Breast epithelium (tissue), 4 donors: ENCODE data around the gene BCL3. TPM values are rescaled to one million over a fixed set of nuclear protein-coding genes. Genes with fewer than 3 reads are reported as not detected.
A peak's percentile ranks its signal among the peaks of the same experiment; 100 is the strongest.

Experiments
- DNase-seq, 2 donors: peaks; one replicate each; pipeline ENCODE4 v3.0.0-alpha.2; 2019; ENCODE audit warnings: low spot score in 2 of 2
- H3K27ac ChIP-seq, 2 donors: fragments of 200-600 bp; sonication (generic) in 1 of 2; one replicate each; pipeline ENCODE4 v1.5.1; 2016 to 2019; ENCODE audit warnings: mild to moderate bottlenecking in 1 of 2
- H3K27me3 ChIP-seq, 2 donors: fragments of 200-600 bp; sonication (generic) in 1 of 2; one replicate each; pipeline versions ENCODE4 v1.5.1 to v1.6.0; 2017 to 2019; ENCODE audit warnings: control low read depth in 1 of 2, mild to moderate bottlenecking in 1 of 2
- H3K36me3 ChIP-seq: fragments of 200-600 bp; one replicate; pipeline ENCODE4 v1.5.1; 2019
- H3K4me1 ChIP-seq, 2 donors: fragments of 200-600 bp; sonication (generic); one replicate each; pipeline ENCODE4 v1.5.1; 2016 to 2019; ENCODE audit warnings: control low read depth in 1 of 2
- H3K4me3 ChIP-seq, 3 donors: fragments of 200-600 bp; sonication (generic); 1 replicate in 2 of 3; 2 replicates in 1 of 3; pipeline ENCODE4 v1.5.1; 2016 to 2019; ENCODE audit warnings: mild to moderate bottlenecking in 3 of 3, moderate library complexity in 2 of 3
- H3K9me3 ChIP-seq, 2 donors: fragments of 200-600 bp; sonication (generic) in 1 of 2; one replicate each; pipeline ENCODE4 v1.5.1; 2016 to 2019; ENCODE audit warnings: control low read depth in 1 of 2
- CTCF ChIP-seq, 3 donors: fragments of 450-650 bp; IDR thresholded peaks; one replicate each; pipeline ENCODE4 v1.5.1; 2016 to 2017; ENCODE audit warnings: antibody characterized with exemption in 3 of 3, mild to moderate bottlenecking in 3 of 3, moderate library complexity in 3 of 3
- POLR2A ChIP-seq: fragments of 450-650 bp; IDR thresholded peaks from one replicate; pipeline ENCODE4 v1.6.1; 2016; ENCODE audit warnings: antibody characterized with exemption, mild to moderate bottlenecking, moderate library complexity
- POLR2AphosphoS5 ChIP-seq, 3 donors: sonication (generic); formaldehyde crosslinking; IDR thresholded peaks; one replicate each; pipeline ENCODE4 v1.6.1; 2017; ENCODE audit warnings: antibody characterized with exemption in 3 of 3
- intact Hi-C: fragments of 100-400 bp; cut with DNase I; formaldehyde crosslinking; loops from one replicate; pipeline ENCODE4 v1.15.1; 2023; ENCODE audit warnings: low total_unique reads
- total RNA-seq, 3 donors: library from RNA; depleted of rRNA; stranded (reverse); fragments of >200 nt; gene quantifications; one replicate each; pipeline ENCODE4 v1.1.0, GENCODE V29; 2016

BCL3 gene
- total RNA-seq, 3 donors from 2014 or later = 4.3 to 37.6 (median 34.4) TPM

GRCh38 chr19:44710483-44710882 is 38.0 kb upstream of the BCL3 start:
- no peak for TF ChIP-seq POLR2A
- no peak overlapping the region for H3K27ac ChIP-seq
- no peaks in the 10 kb centered on the region for H3K4me1 ChIP-seq
- intact Hi-C loops = loop anchor here (1.0 kb wide), 1 partner anchor 26 kb away; no protein-coding TSS in a partner anchor
- H3K36me3 ChIP-seq = no peaks in the 10 kb centered on the region
- H3K27me3 ChIP-seq = no peaks in the 10 kb centered on the region
- no peak for DNase-seq
- peaks cover 6 to 11% of the 10 kb centered on the region in 2 donors for H3K9me3 ChIP-seq
- no peak overlapping the region for H3K4me3 ChIP-seq

GRCh38 chr19:44712864-44713515 is 35.5 kb upstream of the BCL3 start:
- intact Hi-C loops = no loop called here
- TF ChIP-seq POLR2AphosphoS5 (IDR thresholded peaks at IDR 0.05) (no peak), POLR2A (no peak), CTCF (IDR thresholded peaks at IDR 0.05) (no peak)
- Histone ChIP-seq H3K4me1 (no peaks in the 10 kb centered on the region), H3K36me3 (no peaks in the 10 kb centered on the region), H3K9me3 (peaks cover 6 to 13% of the 10 kb centered on the region in 2 donors), H3K27ac (no peak overlapping the region), H3K4me3 (no peak overlapping the region), H3K27me3 (no peaks in the 10 kb centered on the region)
- no peak for DNase-seq

- Histone ChIP-seq H3K4me1 (peaks cover 0 to 14% of the 10 kb centered on the region in 2 donors), H3K4me3 (no peak overlapping the region), H3K27me3 (no peaks in the 10 kb centered on the region), H3K9me3 (peaks cover 6 to 13% of the 10 kb centered on the region in 2 donors), H3K36me3 (no peaks in the 10 kb centered on the region), H3K27ac (no peak overlapping the region)
- intact Hi-C loops = loop anchor here (5.0 kb wide), 1 partner anchor 58 kb away; no protein-coding TSS in a partner anchor
- no peak for DNase-seq
- no peak for TF ChIP-seq POLR2A
- TF ChIP-seq POLR2AphosphoS5 (IDR thresholded peaks at IDR 0.05) = no peak
- TF ChIP-seq CTCF (IDR thresholded peaks at IDR 0.05) = no peak
These were observed 33.8 kb upstream of the BCL3 start for GRCh38 chr19:44714597-44715169.

GRCh38 chr19:44717603-44718002 is 30.9 kb upstream of the BCL3 start:
- no peaks in the 10 kb centered on the region for H3K27me3 ChIP-seq
- no peak for TF ChIP-seq CTCF (IDR thresholded peaks at IDR 0.05)
- TF ChIP-seq POLR2AphosphoS5 (IDR thresholded peaks at IDR 0.05) = no peak
- no peak for TF ChIP-seq POLR2A
- H3K9me3 ChIP-seq = peaks cover 6 to 13% of the 10 kb centered on the region in 2 donors
- H3K4me1 ChIP-seq = peaks cover 0 to 14% of the 10 kb centered on the region in 2 donors
- intact Hi-C loops = loop anchor here (5.0 kb wide), 1 partner anchor 55 kb away; no protein-coding TSS in a partner anchor
- H3K27ac ChIP-seq = peak overlapping the region in 1 of 2 donors; percentile 85
- no peak for DNase-seq
- no peak overlapping the region for H3K4me3 ChIP-seq
- H3K36me3 ChIP-seq = no peaks in the 10 kb centered on the region

- intact Hi-C loops = loop anchor here (5.0 kb wide), 1 partner anchor 54 kb away; no protein-coding TSS in a partner anchor
- peak overlapping the region in 2 of 3 donors; percentile 37 to 48 for H3K4me3 ChIP-seq
- H3K27ac ChIP-seq = peak overlapping the region; percentile 85 to 92
- no peaks in the 10 kb centered on the region for H3K27me3 ChIP-seq
- DNase-seq = peak; percentile 54 to 85
- H3K4me1 ChIP-seq = peaks cover 0 to 14% of the 10 kb centered on the region in 2 donors
- no peaks in the 10 kb centered on the region for H3K36me3 ChIP-seq
- H3K9me3 ChIP-seq = peaks cover 6 to 13% of the 10 kb centered on the region in 2 donors
- peak in 1 of 3 donors; percentile 8 for TF ChIP-seq CTCF (IDR thresholded peaks at IDR 0.05)
- no peak for TF ChIP-seq POLR2A
- TF ChIP-seq POLR2AphosphoS5 (IDR thresholded peaks at IDR 0.05) = peak in 2 of 3 donors; percentile 18 to 31
These were observed 29.9 kb upstream of the BCL3 start for GRCh38 chr19:44718441-44719261.
